Colonic mucosa (tissue), 4 donors: ENCODE measurements around the gene FXYD3. TPM values are rescaled to one million over a fixed set of nuclear protein-coding genes. Genes with fewer than 3 reads are reported as not detected.

Experiments
- DNase-seq: peaks from one replicate; pipeline ENCODE4 v3.0.0-alpha.2; 2020
- H3K27ac ChIP-seq: fragments of 200-600 bp; one replicate; pipeline ENCODE4 v1.8.0; 2021
- H3K27me3 ChIP-seq: fragments of 200-600 bp; one replicate; pipeline ENCODE4 v1.8.0; 2021
- H3K36me3 ChIP-seq: fragments of 200-600 bp; one replicate; pipeline ENCODE4 v1.8.0; 2021
- H3K4me1 ChIP-seq: fragments of 200-600 bp; one replicate; pipeline ENCODE4 v1.8.0; 2021; ENCODE audit warnings: mild to moderate bottlenecking
- H3K4me3 ChIP-seq: fragments of 200-600 bp; one replicate; pipeline ENCODE4 v1.8.0; 2021
- H3K9ac ChIP-seq, 2 donors: one replicate each; pipeline ENCODE4 v1.7.0; 2013; ENCODE audit warnings: control low read depth in 2 of 2, low read depth in 2 of 2, low read length in 2 of 2
- H3K9me3 ChIP-seq: fragments of 200-600 bp; one replicate; pipeline ENCODE4 v1.8.0; 2021
- CTCF ChIP-seq: fragments of 200-600 bp; IDR thresholded peaks from one replicate; pipeline ENCODE4 v1.8.0; 2022; ENCODE audit warnings: antibody characterized with exemption, mild to moderate bottlenecking
- intact Hi-C: fragments of 100-400 bp; cut with DNase I; formaldehyde crosslinking; loops from one replicate; pipeline ENCODE4 v1.14.1; 2022
- total RNA-seq, 2 donors: library from RNA; stranded (reverse); fragmentation: NEBNext Ultra II Directional in 1 of 2; extraction: Animal tissue kit (Norgen Biotek cat#: 25700) in 1 of 2; gene quantifications; one replicate each; pipeline ENCODE4 v1.2.1, GENCODE V29; 2021
- donor health status: healthy.
- donor health status: DM: no; HTN: no; CAD: no.
- donor health status: DM: no; HTN: no; CAD: no.

FXYD3 gene
- total RNA-seq, 2 donors from 2014 or later, result 1,386 to 2,836 TPM

- H3K27ac ChIP-seq, result no peak overlapping the region
- peaks cover 6% of the 10 kb centered on the region for H3K27me3 ChIP-seq
- H3K4me1 ChIP-seq, result no peaks in the 10 kb centered on the region
- no peak for TF ChIP-seq CTCF
- DNase-seq, result no peak
- H3K36me3 ChIP-seq, result no peaks in the 10 kb centered on the region
- no peak overlapping the region for H3K9ac ChIP-seq
- intact Hi-C loops, result no loop called here
- no peak overlapping the region for H3K4me3 ChIP-seq
- no peaks in the 10 kb centered on the region for H3K9me3 ChIP-seq
These were observed 44.0 kb downstream of the FXYD3 start for GRCh38 chr19:35159606-35160005.

- H3K27ac ChIP-seq, result no peak overlapping the region
- TF ChIP-seq CTCF, result no peak
- H3K9me3 ChIP-seq, result no peaks in the 10 kb centered on the region
- H3K4me1 ChIP-seq, result no peaks in the 10 kb centered on the region
- H3K9ac ChIP-seq, result no peak overlapping the region
- DNase-seq, result no peak
- H3K36me3 ChIP-seq, result no peaks in the 10 kb centered on the region
- no peaks in the 10 kb centered on the region for H3K27me3 ChIP-seq
- intact Hi-C loops, result no loop called here
- H3K4me3 ChIP-seq, result no peak overlapping the region
These were observed 45.2 kb downstream of the FXYD3 start for GRCh38 chr19:35160629-35161433.

- no peak for DNase-seq
- H3K36me3 ChIP-seq, result no peaks in the 10 kb centered on the region
- no peak overlapping the region for H3K4me3 ChIP-seq
- no peaks in the 10 kb centered on the region for H3K4me1 ChIP-seq
- H3K9ac ChIP-seq, result no peak overlapping the region
- no peak overlapping the region for H3K27ac ChIP-seq
- intact Hi-C loops, result no loop called here
- TF ChIP-seq CTCF, result no peak
- H3K9me3 ChIP-seq, result no peaks in the 10 kb centered on the region
- no peaks in the 10 kb centered on the region for H3K27me3 ChIP-seq
These were observed 45.8 kb downstream of the FXYD3 start for GRCh38 chr19:35161434-35161743.

- Histone ChIP-seq H3K9me3 (no peaks in the 10 kb centered on the region), H3K9ac (no peak overlapping the region), H3K27ac (no peak overlapping the region), H3K4me1 (no peaks in the 10 kb centered on the region), H3K36me3 (no peaks in the 10 kb centered on the region), H3K27me3 (no peaks in the 10 kb centered on the region), H3K4me3 (no peak overlapping the region)
- intact Hi-C loops, result no loop called here
- no peak for TF ChIP-seq CTCF
- no peak for DNase-seq
These were observed 47.1 kb downstream of the FXYD3 start for GRCh38 chr19:35162471-35163326.

GRCh38 chr19:35164418-35164817, 48.8 kb downstream of the FXYD3 start:
- Histone ChIP-seq H3K9ac (no peak overlapping the region), H3K4me3 (no peak overlapping the region), H3K9me3 (no peaks in the 10 kb centered on the region), H3K27me3 (no peaks in the 10 kb centered on the region), H3K36me3 (no peaks in the 10 kb centered on the region), H3K4me1 (no peaks in the 10 kb centered on the region), H3K27ac (no peak overlapping the region)
- no peak for DNase-seq
- intact Hi-C loops, result no loop called here
- TF ChIP-seq CTCF, result no peak
